ENCODE results near the gene MS4A8.

DNA sequence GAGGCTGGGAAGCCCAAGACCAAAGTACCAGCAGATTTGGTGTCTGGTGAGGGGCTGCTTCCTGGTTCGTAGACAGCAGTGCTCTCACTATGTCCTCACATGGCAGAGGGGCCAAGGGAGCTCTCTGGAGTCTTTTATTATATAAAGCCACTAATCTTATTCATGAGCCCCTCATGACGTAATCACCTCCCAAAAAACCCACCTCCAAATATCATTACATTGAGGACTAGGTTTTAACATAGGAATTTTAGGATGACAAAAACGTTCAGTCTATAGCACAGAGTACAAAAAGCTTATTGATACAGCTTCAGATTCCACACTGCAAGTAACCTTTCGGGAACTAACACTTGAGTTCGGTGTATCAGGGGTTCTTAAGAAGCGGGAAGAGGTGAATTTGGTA is 21.0 kb downstream of the MS4A8 start:
- TF ChIP-seq, protein P1, sequence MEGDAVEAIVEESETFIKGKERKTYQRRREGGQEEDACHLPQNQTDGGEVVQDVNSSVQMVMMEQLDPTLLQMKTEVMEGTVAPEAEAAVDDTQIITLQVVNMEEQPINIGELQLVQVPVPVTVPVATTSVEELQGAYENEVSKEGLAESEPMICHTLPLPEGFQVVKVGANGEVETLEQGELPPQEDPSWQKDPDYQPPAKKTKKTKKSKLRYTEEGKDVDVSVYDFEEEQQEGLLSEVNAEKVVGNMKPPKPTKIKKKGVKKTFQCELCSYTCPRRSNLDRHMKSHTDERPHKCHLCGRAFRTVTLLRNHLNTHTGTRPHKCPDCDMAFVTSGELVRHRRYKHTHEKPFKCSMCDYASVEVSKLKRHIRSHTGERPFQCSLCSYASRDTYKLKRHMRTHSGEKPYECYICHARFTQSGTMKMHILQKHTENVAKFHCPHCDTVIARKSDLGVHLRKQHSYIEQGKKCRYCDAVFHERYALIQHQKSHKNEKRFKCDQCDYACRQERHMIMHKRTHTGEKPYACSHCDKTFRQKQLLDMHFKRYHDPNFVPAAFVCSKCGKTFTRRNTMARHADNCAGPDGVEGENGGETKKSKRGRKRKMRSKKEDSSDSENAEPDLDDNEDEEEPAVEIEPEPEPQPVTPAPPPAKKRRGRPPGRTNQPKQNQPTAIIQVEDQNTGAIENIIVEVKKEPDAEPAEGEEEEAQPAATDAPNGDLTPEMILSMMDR (IDR thresholded peaks at IDR 0.05; ENCODE audit: low read depth, low read length, poor library complexity, severe bottlenecking), result no peak
- no peak for TF ChIP-seq EZH2phosphoT487 (IDR thresholded peaks at IDR 0.05; ENCODE audit: borderline replicate concordance, low read length)

Data from DOHH2 (cell line).